Stimulated activated naive CD8-positive, alpha-beta T cell treated with anti-CD3 and anti-CD28 coated beads, Interleukin-15, amount 100 ng/mL, for 72 hours (primary cell): ENCODE measurements around the gene CAPZA3.
"Not testable (repeated sequence)": the region's sequence is repeated elsewhere in the genome, so short reads cannot be mapped to it uniquely, and the experiment has no call there.

Experiments used
- ATAC-seq: fragments of 150-1000 bp; cut with Tn5 transposase; 2 replicates; pipeline ENCODE4 v1.10.0; 2021; ENCODE audit warnings: mild to moderate bottlenecking, moderate library complexity
- DNase-seq, 2 donors: peaks; one replicate each; pipeline ENCODE4 v3.0.0; 2021 to 2022
- H3K27ac Mint-ChIP-seq, 2 donors: one replicate each; pipeline ENCODE4 v1.8.0; 2022; ENCODE audit warnings: mild to moderate bottlenecking in 2 of 2, mixed read lengths in 2 of 2, moderate library complexity in 2 of 2
- H3K27me3 Mint-ChIP-seq: one replicate; pipeline ENCODE4 v1.8.0; 2022; ENCODE audit warnings: mixed read lengths
- H3K4me1 Mint-ChIP-seq: one replicate; pipeline ENCODE4 v1.8.0; 2022; ENCODE audit warnings: mild to moderate bottlenecking, mixed read lengths
- H3K4me3 Mint-ChIP-seq, 2 donors: one replicate each; pipeline ENCODE4 v1.8.0; 2022; ENCODE audit warnings: mild to moderate bottlenecking in 2 of 2, mixed read lengths in 2 of 2, moderate library complexity in 1 of 2
- H3K9me3 Mint-ChIP-seq, 2 donors: one replicate each; pipeline ENCODE4 v1.8.0; 2022; ENCODE audit warnings: mixed read lengths in 2 of 2

The CAPZA3 gene

DNA sequence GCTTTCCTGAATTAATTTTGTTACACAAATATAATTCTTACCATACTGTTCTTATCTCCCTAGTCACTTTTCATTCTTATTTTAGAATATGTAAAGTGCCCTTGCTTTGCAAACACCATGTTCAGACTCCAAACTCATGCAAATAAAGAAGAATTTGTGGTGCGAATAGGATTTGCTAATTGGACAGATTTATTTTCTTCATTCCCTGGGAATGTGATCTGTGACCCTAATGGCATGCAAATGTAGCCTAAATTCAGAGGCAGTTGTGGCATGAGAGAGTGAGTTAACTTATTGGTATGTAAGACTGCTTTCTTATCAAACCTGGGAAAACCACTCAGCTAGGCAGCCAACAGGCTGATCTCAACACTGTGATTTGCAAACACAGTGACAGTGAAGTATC lies 10.0 kb downstream of the CAPZA3 start:
- Mint-ChIP-seq H3K4me3 (no peak overlapping the region), H3K27ac (no peak overlapping the region), H3K4me1 (no peaks in the 10 kb centered on the region), H3K27me3 (no peaks in the 10 kb centered on the region), H3K9me3 (peaks cover 0 to 5% of the 10 kb centered on the region in 2 donors)
- DNase-seq, result no peak
- no peak for ATAC-seq

- no peak for DNase-seq
- Mint-ChIP-seq H3K4me3 (no peak overlapping the region), H3K9me3 (no peaks in the 10 kb centered on the region), H3K27ac (no peak overlapping the region), H3K27me3 (no peaks in the 10 kb centered on the region), H3K4me1 (no peaks in the 10 kb centered on the region)
- no peak for ATAC-seq
These were observed 11.6 kb downstream of the CAPZA3 start for GRCh38 chr12:18749386-18749957.

DNA sequence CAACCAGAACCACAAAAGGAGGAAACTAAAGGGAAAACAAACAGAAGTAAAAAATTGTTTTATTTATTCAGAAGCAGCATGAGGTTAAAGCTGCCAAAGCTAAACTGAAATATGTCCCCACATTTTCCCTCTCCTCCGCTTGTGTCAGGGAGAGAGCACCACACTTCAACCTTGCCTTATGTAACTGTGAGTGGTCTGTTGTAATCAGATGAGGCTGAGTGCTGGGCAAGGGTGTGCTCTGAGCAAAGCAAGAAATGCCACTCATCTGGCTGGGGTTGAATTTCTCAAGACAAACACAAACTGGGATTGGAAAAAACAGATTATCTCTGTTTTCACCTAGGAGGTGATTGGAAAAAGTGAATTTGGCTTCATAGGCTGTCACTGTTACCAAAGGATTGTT lies 12.2 kb downstream of the CAPZA3 start:
- Mint-ChIP-seq H3K4me1 (no peaks in the 10 kb centered on the region), H3K9me3 (no peaks in the 10 kb centered on the region), H3K4me3 (no peak overlapping the region), H3K27ac (no peak overlapping the region), H3K27me3 (no peaks in the 10 kb centered on the region)
- ATAC-seq (no peak), DNase-seq (no peak)

GRCh38 chr12:18751866-18752265 lies 13.9 kb downstream of the CAPZA3 start:
- no peak overlapping the region for H3K27ac Mint-ChIP-seq
- ATAC-seq, result no peak

DNA sequence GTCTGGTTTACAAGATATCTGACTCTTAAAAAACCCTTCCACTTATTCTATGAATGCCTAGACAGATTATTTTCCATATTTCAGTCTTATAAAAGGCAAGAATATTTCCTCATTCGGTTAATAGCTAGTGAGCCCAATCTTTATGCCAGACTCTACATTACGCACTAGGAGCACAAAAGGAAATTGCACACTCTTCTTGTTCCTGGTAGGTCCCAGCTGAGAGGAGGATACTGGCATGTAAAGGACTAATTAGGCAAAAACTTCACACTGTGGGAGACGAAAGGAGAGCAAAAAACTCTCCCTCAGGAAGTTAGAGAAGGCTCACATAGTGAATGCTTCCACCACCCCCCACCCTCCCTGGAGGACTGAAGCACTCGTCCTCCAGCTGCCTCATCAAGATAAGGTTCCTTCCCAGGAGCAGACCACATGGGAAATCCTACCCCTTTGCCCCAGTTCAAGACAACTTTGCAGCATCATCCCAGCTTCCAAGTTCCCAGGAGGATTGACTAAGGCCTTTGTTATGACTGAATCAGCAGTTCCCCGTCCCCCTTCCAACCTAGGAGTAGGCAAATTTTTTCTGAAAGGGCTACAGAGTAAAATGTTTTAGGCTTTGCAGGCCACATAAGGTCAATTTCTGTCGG lies 14.5 kb downstream of the CAPZA3 start:
- Mint-ChIP-seq H3K9me3 (no peaks in the 10 kb centered on the region), H3K4me3 (no peak overlapping the region), H3K27ac (no peak overlapping the region), H3K4me1 (no peaks in the 10 kb centered on the region), H3K27me3 (no peaks in the 10 kb centered on the region)
- ATAC-seq (no peak), DNase-seq (no peak)

More at GRCh38 chr12:18751866-18752265, 13.9 kb downstream of the CAPZA3 start:
- Mint-ChIP-seq H3K4me1 (no peaks in the 10 kb centered on the region), H3K9me3 (no peaks in the 10 kb centered on the region), H3K4me3 (no peak overlapping the region), H3K27me3 (no peaks in the 10 kb centered on the region)
- no peak for DNase-seq

DNA sequence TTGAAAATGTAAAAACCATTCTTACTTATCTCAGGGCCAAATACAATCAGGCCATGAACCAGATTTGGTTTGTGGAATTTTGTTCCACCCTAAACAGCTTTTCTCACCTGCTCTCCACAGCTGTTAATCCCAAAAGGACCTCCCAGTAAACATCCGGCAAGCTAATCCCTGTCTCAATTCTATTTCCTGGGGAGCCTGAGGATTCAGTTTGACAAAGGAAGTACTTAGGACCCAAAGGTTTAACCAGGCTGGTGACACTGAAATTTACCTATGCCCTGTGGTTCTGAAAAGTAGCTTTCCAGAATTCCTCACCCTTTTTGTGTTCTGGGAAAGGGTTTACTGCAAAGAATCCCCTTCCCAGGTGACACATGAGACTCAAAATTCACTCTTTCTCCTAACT lies 15.0 kb downstream of the CAPZA3 start:
- DNase-seq (no peak), ATAC-seq (no peak)
- H3K4me1 Mint-ChIP-seq, result no peaks in the 10 kb centered on the region
- no peaks in the 10 kb centered on the region for H3K9me3 Mint-ChIP-seq
- no peak overlapping the region for H3K4me3 Mint-ChIP-seq
- no peaks in the 10 kb centered on the region for H3K27me3 Mint-ChIP-seq
- no peak overlapping the region for H3K27ac Mint-ChIP-seq

GRCh38 chr12:18753481-18754123 lies 15.7 kb downstream of the CAPZA3 start:
- H3K27me3 Mint-ChIP-seq, result no peaks in the 10 kb centered on the region
- no peaks in the 10 kb centered on the region for H3K4me1 Mint-ChIP-seq
- peak overlapping the region in 1 of 2 donors; percentile 19 for H3K27ac Mint-ChIP-seq
- no peaks in the 10 kb centered on the region for H3K9me3 Mint-ChIP-seq
- DNase-seq, result no peak
- no peak overlapping the region for H3K4me3 Mint-ChIP-seq
- no peak for ATAC-seq

DNA sequence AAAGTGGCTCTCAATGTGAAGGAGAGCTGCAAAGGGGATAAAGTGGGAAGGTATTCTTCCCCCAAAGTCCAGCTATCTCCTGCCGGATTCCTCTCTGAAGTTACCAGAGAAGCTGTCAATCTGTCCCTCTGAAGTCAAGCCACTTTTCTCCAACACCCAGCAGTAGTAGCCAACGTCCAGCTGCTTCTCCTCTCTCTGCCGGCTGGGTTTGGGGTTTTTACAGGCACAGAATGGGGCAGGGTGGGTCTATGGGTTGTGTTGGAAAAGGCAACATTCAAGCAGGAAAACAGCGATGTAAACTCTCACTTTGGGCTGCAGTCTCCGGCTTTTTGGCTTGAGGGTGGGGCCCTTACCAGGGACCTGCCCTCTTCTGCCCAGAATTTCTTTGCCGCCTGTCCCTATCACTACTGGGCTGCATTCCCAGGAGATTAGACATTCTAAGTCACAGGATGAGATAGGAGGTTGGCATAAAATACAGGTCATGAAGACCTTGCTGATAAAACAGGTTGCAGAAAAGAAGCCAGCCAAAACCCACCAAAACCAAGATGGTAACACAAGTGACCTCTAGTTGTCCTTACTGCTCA lies 16.3 kb downstream of the CAPZA3 start:
- no peak overlapping the region for H3K27ac Mint-ChIP-seq
- H3K4me3 Mint-ChIP-seq, result no peak overlapping the region
- H3K27me3 Mint-ChIP-seq, result no peaks in the 10 kb centered on the region
- no peaks in the 10 kb centered on the region for H3K9me3 Mint-ChIP-seq
- no peak for ATAC-seq
- DNase-seq, result no peak
- H3K4me1 Mint-ChIP-seq, result no peaks in the 10 kb centered on the region

- Mint-ChIP-seq H3K4me1 (no peaks in the 10 kb centered on the region), H3K27ac (no peak overlapping the region), H3K4me3 (no peak overlapping the region), H3K27me3 (no peaks in the 10 kb centered on the region), H3K9me3 (no peaks in the 10 kb centered on the region)
- DNase-seq (no peak), ATAC-seq (no peak)
These were observed 17.4 kb downstream of the CAPZA3 start for GRCh38 chr12:18755341-18755740.

GRCh38 chr12:18766479-18766878 lies 28.6 kb downstream of the CAPZA3 start:
- not testable (repeated sequence) for H3K4me1 Mint-ChIP-seq, H3K4me3 Mint-ChIP-seq, ATAC-seq, H3K27ac Mint-ChIP-seq, H3K27me3 Mint-ChIP-seq, DNase-seq
- H3K9me3 Mint-ChIP-seq, result peaks cover 25 to 27% of the 10 kb centered on the region in 2 donors

- H3K9me3 Mint-ChIP-seq, result peaks cover 14 to 37% of the 10 kb centered on the region in 2 donors
- no peaks in the 10 kb centered on the region for H3K27me3 Mint-ChIP-seq
- no peaks in the 10 kb centered on the region for H3K4me1 Mint-ChIP-seq
- no peak for ATAC-seq
- no peak for DNase-seq
- H3K4me3 Mint-ChIP-seq, result no peak overlapping the region
- no peak overlapping the region for H3K27ac Mint-ChIP-seq
These were observed 44.9 kb downstream of the CAPZA3 start for GRCh38 chr12:18782827-18783226.

DNA sequence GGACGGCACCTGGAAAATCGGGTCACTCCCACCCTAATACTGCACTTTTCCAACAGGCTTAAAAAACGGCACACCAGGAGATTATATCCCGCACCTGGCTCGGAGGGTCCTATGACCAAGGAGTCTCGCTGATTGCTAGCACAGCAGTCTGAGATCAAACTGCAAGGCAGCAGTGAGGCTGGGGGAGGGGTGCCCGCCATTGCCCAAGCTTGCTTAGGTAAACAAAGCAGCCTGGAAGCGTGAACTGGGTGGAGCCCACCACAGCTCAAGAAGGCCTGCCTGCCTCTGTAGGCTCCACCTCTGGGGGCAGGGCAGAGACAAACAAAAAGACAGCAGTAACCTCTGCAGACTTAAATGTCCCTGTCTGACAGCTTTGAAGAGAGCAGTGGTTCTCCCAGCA lies 47.5 kb downstream of the CAPZA3 start:
- not testable (repeated sequence) for H3K27me3 Mint-ChIP-seq, ATAC-seq, H3K27ac Mint-ChIP-seq, DNase-seq, H3K4me3 Mint-ChIP-seq, H3K4me1 Mint-ChIP-seq
- peaks cover 9 to 36% of the 10 kb centered on the region in 2 donors for H3K9me3 Mint-ChIP-seq
